ENCODE measurements around the gene BMP6.

BMP6 gene

DNA sequence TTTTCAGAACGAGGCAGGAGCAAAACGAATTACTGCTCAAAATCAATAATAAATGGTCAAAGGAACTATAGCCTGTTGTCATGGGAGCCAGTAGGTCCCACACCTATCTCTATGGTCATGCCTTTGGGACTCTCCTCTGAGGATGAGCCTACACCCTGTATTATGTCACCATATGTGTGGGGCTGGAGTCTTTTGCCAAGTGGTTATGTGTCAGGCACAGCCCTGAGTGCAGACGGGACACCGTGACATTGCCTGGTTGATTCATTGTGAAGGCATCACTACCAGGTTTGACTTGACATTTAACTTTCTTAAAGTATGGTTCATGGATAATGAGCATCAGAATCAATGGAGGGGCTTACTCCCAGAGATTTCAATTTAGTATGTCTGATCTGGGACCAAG is 23.6 kb downstream of the BMP6 start:
- no peak for DNase-seq

DNA sequence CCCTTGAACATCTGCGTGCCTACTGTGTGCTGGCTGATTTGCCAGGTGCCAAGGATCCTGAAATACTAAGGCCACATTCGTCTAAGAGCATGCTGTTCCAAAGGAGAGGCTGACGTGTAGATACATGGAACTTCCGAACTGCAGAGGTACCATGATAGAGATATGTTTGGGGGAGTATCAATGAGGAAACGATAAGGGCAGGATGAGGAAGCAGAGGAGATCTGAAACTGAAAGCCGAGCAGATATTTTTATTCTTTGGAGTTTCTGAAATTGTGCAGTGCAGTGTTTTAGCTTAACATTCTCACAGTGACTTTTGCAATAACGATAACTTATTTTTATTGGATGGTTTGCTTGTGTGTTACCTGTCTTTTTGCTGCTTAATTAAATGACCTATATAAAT is 24.3 kb downstream of the BMP6 start:
- no peak for DNase-seq

DNA sequence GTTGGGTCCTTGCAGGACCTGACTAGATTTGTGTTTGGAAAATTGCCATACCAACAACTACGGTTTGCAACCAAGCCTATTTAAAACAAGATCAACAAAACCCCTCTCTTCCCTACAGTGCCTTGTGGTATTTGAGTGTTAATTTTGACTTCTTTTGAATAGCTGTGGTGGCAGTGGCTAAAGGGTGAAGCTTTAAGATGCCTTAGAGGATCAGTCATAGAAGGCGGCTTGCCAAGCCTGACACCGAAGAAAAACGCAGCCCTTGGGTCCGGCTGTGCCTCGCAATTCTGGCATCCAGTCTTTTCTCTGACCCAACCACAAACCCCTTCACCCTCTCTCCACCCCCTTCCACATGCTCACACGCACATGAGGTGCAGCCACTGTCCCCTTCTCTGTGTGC is 32.6 kb downstream of the BMP6 start:
- DNase-seq: no peak

GRCh38 chr6:7759320-7759719 is 33.4 kb downstream of the BMP6 start:
- DNase-seq: no peak

DNA sequence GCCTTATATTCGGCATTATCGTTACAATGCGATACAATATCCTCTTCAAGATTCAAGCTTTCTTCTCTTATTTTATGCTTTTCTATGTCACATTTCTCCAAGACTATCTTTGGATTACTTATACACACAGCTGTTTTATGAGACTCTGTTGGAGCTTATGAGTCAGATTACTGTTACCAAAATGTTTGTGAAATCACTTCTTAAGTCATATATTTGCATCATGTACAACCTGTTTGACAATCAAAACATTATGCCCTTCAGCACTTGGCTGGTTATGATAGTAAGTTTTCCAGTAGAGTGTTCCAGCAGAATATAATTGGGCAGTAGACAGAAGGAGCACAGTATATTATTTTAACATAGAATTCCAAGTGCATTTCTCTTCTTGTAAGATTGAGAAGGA is 35.2 kb downstream of the BMP6 start:
- no peak for DNase-seq

- DNase-seq: no peak
Observed at GRCh38 chr6:7762760-7763159, 36.9 kb downstream of the BMP6 start.

GRCh38 chr6:7763881-7764280 is 38.0 kb downstream of the BMP6 start:
- DNase-seq: no peak

DNA sequence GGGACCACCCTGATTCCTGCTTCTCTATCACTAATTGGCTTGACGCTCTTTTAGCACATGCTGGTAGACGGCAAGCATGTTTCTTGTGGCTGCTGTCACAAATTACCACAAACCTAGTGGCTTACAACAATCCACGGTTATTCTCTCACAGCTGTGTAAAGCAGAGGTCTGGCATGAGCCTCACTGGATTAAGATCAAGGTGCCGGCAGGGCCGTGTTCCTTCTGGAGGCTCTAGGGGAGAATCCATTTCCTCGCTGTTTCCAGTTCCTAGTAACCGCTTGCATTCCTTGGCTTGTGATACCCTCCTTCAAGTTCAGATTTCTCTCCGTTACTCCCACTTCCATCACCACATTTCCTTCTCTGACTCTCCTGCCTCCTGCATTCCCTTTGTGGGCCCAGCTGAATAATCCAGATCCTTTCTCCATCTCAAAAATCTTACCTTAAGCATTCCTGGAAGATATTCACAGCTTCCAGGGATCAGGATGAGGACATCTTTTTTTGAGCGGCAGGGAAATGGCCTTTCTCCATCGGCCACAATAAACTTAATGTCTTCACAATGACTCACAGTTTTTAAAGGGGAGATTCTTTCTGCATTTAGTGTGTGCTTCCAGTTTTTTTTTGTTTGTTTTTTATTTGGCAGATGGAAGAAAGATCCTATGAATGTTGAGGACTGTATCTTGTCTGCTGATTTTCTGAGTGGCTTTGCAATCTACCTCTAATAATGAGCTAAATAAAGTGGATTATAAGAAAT is 39.9 kb downstream of the BMP6 start:
- DNase-seq: no peak

GRCh38 chr6:7769702-7770101 is 43.8 kb downstream of the BMP6 start:
- DNase-seq: no peak

DNA sequence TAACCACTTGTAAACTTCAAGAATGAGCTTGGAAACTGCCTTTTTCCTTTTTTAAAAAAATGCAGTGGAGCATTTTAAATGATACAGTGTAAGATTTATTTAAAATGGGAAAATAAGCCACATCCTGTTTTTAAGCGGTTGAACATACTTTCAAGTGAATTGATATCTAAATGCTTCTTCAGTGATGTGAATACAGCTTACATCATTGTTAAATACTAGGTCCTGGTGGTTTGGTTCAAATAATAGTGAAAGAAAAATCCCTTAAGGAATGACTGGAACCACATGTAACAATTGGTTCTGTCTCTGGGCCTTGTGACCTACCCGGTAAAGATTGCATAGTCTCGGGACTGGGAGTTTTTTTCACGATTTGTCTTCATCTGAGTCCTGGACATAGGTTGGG is 44.2 kb downstream of the BMP6 start:
- DNase-seq: no peak

GRCh38 chr6:7770601-7771000 is 44.7 kb downstream of the BMP6 start:
- no peak for DNase-seq

DNA sequence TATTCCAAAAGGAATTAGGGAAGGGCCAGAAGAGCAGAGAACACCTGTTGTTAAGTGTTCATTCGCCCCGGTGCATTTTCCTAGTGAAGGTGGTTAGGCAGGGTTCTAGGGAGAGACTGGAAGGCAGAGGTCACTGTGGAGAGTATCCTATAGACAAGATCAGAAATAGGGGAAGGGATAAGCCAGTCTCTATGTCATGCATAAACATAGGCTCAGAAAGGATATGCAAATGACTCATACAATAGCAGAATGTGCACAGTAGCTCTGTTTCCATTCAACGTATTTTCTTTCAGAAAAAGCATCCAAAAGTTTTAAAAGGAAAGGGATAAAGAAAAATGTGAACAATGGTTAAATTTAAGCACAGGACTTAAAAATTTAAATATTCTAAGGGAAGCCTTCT is 47.4 kb downstream of the BMP6 start:
- DNase-seq: no peak

GRCh38 chr6:7773914-7774313 is 48.0 kb downstream of the BMP6 start:
- no peak for DNase-seq

GRCh38 chr6:7776509-7776908 is 50.6 kb downstream of the BMP6 start:
- no peak for DNase-seq

DNA sequence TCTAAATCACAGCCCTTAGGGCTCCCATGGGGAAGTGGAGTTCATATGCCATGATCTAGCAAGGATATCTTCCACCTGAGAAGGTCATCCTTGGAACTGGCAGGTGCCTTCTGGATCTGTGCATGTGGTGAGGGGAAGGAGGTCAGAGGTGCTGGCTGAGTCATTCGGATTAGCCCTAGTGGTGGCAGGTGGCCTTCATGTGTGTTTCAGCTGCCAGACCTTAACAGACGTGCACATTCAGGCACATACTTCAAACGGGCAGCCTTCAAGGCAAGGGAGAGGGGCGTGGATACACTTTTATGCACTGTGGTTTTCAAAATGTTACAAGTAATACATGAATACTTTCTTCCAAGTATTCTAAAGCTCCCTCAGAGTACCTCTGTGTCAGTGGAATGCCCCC is 51.2 kb downstream of the BMP6 start:
- no peak for DNase-seq

- DNase-seq: no peak
Observed at GRCh38 chr6:7781240-7781639, 55.3 kb downstream of the BMP6 start.

GRCh38 chr6:7784248-7784647 is 58.3 kb downstream of the BMP6 start:
- DNase-seq: no peak

GRCh38 chr6:7784706-7785105 is 58.8 kb downstream of the BMP6 start:
- DNase-seq: no peak

- no peak for DNase-seq
Observed at GRCh38 chr6:7785243-7786035, 59.5 kb downstream of the BMP6 start.

DNA sequence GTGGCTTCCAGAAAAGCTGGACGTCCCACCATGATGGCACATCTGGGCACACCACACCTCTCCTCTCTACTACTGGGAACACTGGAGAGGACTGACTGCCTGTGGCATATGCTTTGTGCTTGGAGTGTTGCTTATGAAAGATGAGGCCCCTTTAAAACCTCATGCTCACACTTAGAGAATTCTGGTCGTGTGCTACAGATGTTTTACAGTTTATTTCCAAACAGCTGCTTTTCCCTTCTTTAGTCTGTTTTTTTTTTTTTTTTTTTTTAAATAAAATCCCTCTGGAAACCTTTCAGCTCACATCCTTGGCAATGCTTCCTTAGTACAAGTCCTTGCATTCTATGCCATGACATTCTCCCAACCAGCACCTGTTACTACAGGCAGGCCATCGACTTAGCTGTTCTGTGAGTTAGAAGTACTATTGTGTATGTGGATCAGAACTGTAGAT is 60.3 kb downstream of the BMP6 start:
- DNase-seq: no peak

DNA sequence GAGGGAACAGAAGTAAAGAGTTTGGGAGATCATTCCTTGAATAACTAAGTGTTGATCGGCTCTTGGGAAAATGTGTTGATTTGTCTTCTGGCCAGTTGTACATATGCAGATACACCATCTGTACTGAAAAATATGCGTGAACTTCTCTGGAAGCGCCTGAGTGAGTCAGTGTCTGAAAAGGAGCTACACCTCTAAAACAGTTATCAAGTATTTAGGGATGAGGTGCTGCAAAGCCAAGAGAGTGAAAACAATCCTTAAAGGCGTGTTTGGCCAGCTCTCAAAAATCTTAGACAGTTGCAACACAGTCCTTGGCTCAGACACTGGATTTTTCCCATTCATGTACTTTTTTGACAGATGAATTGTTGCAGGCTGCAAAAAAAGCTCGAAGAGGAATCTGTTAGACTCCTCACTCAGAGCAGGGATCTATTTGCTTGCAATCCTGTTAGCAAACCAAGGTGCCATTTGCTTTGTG is 61.3 kb downstream of the BMP6 start:
- no peak for DNase-seq

- DNase-seq: no peak
Observed at GRCh38 chr6:7787731-7788130, 61.8 kb downstream of the BMP6 start.

DNA sequence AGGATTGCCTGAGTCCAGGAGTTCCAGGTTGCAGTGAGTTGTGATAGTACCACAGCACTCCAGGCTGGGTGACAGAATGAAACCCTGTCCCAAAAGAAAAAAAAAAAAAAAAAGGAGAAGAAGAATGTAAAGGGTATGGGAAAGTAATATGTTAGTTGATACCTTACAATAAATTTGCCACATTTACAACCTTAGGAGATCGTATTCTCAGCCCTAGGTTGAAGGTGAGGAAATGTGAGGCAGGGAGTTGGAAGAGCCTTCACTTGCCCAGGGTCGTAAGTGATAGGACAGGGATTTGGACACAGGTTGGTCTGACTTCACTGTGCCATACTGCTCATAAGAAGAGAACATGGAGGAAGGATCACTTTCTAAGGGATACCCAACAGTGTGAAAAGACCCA is 68.6 kb downstream of the BMP6 start:
- DNase-seq: no peak

DNA sequence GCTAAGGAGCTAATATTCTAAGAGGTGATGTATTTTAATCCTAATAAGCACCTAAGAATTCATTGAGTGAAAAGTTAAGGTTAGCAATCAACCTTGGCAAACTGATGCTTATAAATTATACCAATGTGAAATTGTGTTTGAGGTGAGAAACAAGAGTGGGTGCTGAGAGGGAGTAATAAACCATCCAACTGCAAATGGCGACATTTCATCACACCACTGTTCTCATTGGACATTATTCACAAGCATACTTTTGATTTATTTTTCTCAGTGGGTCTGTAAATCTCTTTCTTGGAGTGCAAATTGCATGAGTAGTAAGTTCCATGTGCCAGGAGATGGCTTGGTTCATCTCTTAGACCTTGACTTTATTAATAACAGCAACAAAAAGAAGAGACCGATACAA is 71.5 kb downstream of the BMP6 start:
- DNase-seq: no peak

Data from stimulated activated CD4-positive, alpha-beta T cell treated with anti-CD3 and anti-CD28 coated beads, Interleukin-2, amount 100 ng/mL, for 24 hours (primary cell).